HG03442 (cell line): Measurements from ENCODE around the gene IP6K2.

ENCODE experiments used
- ATAC-seq: cut with Tn5 transposase; IDR thresholded peaks from one replicate; pipeline ENCODE4 v1.9.1; 2021; ENCODE audit warnings: mild to moderate bottlenecking, moderate library complexity; ENCODE audit not compliant: unreplicated experiment

The IP6K2 gene

DNA sequence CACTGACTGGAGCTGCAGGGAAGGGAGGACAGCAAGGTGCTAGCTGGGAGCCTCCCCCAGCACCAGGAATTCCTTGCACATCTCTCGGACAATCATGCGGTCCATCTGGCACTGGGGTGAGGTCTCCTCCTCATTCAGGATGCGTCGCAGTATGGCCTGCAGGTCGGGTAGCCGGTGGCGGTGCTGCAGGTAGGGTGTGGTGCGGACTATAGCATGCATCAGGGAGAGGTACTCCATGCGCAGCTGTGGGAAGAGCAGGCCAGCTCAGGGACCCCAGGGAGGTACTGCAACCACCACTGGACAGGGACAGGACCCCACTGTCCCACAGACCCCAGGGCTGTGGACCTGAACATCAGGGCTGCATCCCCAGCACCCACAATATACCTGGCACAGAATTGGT lies 42.5 kb downstream of the IP6K2 start:
- ATAC-seq = no peak

GRCh38 chr3:48672522-48672921 lies 44.5 kb downstream of the IP6K2 start:
- ATAC-seq = no peak

DNA sequence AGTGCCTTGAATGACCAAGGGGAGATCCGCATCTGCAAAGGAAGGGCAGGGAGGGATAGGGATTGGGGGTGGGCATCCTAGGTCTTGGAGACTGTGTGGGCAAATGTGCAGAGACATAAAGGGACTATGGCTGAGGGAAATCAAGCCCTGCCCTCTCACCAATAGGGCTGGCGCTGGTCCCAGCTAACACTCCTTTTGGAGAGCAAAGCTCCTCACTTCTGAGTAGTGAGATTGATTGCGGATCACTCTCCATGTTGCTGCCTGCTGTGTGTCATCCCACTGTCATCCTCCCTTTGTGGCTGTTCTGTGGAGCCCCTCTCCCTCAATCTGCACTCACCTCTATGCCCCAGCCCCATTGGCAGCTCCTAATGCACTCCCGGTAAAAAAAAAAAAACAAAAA lies 52.1 kb downstream of the IP6K2 start:
- no peak for ATAC-seq

- no peak for ATAC-seq
Observed at GRCh38 chr3:48664313-48664644, 52.7 kb downstream of the IP6K2 start.

DNA sequence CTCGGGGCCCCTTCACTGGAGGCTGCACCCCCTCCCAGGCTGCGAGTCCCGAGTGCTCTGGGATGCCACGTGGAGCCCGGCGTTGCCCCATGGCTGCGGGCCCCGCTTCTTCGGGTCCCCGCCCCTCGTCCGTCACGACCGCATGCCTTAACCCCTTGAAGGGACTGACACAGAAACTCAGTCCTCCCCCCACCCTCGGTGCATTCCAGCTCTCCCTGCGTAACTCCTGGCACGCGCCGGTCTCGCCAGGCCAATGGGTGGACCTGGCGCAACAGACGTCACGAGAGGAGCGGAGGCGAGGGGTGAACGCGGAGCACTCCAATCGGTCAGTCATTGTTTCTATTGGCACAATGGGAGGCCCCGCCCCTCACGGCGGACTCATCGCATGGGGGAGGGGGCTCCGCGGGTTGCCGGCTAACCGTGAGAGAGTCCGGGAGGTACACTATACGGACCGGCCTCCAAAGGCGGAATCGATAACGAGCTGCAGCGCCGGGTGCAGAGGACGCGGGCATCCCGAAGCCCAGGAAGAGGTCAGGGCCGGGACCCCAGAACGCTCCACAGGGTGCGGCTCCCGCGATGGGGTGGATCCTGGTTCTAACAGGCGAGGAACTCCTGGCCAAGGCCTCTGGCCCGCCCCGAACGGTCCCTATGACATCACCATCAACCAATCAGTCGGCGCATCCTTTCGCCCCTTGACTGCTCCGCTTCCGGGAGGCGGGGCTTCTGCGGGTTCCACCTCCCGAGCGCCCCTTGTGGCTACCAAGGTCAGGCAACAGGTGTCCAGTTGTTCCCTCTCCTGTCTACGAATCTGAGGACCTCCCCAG lies 53.3 kb downstream of the IP6K2 start:
- ATAC-seq = peak; percentile 75

GRCh38 chr3:48662753-48663488 lies 54.1 kb downstream of the IP6K2 start, which contains the start of gene CELSR3:
Gene CELSR3 (minus strand): TSS chr3:48662886. CDS start chr3:48662634, 252 bp downstream.
- ATAC-seq = no peak

- ATAC-seq = no peak
Observed at GRCh38 chr3:48662145-48662752, 54.8 kb downstream of the IP6K2 start.

DNA sequence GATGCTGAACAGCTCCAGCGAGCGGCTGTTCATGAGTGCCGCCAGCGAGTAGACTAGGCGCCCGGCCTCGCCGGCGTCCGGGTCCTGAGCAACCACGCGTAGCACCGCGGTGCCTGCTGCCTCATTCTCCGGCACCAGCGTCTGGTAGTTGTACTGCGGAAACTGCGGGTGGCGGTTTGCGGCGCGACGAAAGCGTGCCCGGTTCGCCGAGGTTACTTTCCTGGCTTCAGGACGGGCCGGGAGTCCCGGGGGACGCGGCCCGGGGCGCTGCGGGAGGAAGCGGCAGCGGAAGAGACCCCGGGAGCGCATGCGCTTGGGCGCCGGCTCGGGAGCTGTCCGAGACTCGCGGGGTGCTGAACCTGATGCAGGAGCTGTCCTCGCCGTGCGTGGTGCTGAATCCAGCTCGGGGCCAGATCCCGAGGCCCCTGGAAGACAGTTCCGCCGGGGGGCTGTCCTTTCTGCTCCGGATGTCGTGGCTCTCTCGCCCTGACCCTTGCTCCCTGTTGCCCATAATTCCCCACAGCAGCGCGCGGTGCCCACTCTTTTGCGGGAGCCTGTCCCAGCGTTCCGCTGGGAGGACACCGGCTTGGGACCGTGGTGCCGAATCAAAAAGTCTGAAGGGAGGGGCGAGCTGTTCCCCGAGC lies 55.4 kb downstream of the IP6K2 start:
- ATAC-seq = no peak

DNA sequence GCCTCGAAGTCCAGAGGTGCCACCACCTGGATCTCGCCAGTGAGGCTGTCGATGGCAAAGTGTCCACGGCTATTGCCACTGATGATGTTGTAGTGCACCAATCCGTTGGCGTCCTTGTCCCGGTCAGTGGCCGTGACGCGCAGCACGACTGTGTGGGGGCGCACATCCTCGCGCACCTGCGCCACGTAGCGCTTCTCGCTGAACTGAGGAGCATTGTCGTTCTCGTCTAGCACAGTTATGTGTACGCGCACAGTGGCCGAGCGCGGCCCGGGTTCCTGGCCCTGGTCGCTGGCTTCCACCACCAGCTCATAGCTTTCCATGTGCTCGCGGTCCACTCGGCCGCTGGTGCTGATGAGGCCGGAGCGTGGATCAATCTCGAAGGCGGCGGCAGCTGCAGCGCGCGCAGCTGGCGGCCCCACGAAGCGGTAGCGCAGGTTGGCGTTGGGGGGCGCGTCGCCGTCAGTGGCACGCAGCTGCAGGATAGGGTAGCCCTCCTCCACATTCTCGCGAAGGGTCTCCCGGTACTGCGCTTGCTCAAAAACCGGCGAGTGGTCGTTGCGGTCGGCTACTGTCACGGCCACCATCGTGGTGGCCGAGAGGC lies 56.1 kb downstream of the IP6K2 start:
- no peak for ATAC-seq

DNA sequence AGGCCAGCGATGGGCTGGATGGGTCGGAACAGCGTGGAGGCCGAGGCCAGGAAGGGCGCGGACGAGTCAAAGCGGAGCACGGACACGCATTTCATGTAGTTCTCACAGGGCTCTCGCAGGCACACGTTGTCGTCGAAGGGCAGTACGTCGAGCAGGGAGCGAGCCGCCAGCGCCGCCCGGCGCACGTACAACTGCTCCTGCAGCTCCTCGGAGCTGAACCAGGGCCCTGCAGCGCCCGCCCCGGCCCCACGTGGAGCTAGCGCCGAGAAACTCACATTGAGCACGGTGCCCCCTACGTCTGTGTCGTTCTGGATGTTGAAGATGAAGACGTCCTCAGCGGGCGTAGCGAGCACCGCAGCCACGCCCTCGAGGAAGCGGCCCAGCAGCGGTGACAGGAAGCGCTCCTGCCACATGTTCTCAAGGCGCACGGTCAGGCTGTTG lies 60.2 kb downstream of the IP6K2 start:
- no peak for ATAC-seq

GRCh38 chr3:48656061-48656840 lies 60.8 kb downstream of the IP6K2 start:
- peak; percentile 49 for ATAC-seq

DNA sequence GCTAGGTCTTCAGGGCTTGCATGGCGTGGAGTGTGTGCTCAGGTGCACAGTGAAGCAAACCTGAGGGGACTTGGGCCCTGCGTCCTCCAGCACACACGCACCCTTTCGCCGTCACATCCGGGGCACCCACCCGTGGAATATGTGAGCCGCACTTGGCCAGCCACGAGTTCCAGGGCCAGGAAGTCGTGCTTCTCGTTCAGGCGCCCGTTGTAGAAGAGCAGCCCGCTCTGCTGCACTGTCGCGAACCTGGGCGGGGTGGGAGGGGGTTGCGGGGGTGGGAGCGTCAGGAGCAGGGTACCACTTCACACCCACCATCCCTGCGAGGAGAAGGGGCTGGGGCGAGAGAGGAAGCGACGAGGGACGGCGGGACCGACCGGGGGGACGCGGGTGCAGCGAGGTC lies 61.4 kb downstream of the IP6K2 start:
- no peak for ATAC-seq

DNA sequence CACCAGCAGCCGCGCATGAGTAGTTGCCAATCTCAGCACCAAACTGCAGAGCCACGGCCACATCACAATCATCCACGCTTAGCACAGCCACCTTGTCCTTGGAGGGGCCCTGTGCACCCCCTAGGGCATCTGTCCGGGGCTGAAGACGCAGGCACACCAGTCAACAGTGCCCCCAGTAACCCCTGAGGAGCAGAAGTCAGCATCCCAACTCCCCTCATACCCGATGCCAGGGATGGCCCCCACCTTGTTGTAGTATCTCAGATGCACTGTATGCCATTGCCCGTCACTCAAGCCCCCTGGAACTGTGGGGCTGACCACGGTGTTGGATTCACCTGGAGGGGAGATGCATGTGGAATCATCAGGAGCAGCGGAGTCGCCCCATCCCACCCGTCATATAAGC lies 62.0 kb downstream of the IP6K2 start:
- no peak for ATAC-seq

- ATAC-seq = no peak
Observed at GRCh38 chr3:48652923-48653715, 63.9 kb downstream of the IP6K2 start.

DNA sequence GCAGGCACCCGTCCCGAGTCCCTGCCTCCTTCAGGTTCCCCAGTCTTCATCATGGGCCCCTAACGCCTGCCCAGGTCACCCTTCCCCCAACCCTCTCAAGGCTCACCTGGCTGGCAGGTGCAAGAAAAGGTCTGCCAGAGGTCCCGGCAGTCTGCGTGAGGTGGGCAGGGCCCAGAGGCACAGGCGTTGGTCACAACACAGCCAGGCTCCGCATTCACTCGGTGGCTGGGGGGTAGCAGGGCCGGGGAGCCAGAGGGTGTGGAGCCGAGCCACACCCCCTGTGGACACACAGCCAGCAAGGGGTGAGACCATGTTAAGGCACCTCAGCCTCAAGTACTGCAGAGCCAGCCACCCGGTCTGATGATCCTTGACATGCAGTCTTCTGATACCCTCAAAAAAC lies 65.2 kb downstream of the IP6K2 start:
- no peak for ATAC-seq

DNA sequence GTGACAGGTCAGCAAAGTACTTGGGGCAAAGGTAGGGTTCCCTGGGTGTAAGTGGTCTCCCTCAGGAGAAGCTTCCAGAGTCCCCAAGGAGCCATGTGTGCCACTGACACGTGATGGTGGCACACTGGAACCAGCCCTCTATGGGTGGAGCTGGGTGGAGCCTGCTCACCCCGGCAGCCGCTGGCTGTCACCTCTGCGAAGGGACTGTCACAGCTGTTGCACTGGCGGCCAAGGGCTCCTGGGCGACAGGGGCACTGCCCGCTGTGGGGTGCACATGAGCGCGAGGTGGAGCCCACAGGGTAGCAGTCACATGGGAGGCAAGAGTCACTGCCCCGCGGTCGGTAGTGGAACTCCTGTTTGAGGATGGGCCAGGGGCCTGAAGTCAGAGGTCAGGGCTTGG lies 66.3 kb downstream of the IP6K2 start:
- ATAC-seq = no peak

DNA sequence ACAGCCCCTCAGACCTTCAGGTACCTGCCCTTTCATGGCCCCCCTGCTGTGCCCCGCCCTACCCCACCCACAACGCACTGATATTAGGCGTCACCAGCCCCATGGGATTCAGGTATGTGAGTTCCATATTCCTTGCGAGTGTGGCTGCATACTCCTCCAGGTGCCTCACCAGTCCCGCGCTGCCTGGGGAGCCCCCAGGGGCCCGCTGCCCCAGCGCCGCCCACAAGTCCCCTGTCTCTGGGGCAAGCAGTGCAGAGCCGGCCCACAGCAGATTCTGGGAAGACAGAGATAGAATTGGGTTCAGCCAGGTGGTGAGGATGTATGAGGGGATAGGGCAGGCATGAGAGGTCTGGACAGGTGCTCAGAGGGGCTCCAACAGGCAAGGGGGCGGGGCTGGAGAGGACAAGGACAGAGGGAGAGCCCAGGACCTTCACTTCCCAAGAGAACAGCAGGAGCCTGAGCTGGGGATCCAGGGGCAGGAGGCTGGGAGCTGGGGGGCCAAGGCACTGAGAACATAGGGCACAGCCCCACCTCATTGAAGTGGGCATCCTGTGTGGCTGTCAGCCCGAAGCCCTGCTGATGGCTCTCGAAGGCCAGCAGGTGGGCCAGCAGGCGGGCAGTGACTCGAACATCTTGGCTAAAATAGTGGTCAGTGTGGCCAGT lies 68.7 kb downstream of the IP6K2 start:
- no peak for ATAC-seq

DNA sequence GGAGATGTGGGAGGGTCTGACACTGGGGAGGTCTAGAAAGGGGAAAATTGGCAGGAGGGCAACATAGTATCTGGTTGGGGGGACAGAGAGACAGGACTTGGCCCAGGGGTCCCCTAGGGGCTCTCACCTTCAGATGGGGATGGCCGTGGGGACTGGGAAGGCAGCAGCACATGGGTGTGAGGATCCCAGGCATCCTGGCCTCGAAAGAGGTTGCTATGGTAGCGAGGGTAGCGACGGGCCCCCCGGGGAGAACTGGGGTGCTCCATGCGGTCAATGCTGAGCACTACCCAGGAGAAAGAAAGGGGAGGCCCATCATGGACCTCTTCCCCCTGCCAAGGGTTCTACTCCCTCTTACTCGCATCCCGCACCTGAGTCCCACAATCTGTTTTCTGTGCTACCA lies 69.3 kb downstream of the IP6K2 start:
- no peak for ATAC-seq
